ENCODE data around the gene SAMD7. TPM values are rescaled to one million over a fixed set of nuclear protein-coding genes. Genes with fewer than 3 reads are reported as not detected.

SAMD7 gene
- total RNA-seq, 4 donors from 2014 or later, result not detected

- TF ChIP-seq, protein P1, sequence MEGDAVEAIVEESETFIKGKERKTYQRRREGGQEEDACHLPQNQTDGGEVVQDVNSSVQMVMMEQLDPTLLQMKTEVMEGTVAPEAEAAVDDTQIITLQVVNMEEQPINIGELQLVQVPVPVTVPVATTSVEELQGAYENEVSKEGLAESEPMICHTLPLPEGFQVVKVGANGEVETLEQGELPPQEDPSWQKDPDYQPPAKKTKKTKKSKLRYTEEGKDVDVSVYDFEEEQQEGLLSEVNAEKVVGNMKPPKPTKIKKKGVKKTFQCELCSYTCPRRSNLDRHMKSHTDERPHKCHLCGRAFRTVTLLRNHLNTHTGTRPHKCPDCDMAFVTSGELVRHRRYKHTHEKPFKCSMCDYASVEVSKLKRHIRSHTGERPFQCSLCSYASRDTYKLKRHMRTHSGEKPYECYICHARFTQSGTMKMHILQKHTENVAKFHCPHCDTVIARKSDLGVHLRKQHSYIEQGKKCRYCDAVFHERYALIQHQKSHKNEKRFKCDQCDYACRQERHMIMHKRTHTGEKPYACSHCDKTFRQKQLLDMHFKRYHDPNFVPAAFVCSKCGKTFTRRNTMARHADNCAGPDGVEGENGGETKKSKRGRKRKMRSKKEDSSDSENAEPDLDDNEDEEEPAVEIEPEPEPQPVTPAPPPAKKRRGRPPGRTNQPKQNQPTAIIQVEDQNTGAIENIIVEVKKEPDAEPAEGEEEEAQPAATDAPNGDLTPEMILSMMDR (IDR thresholded peaks at IDR 0.05; ENCODE audit: low read depth), result no peak
These were observed 41.7 kb upstream of the SAMD7 start, which contains the start of gene LRRC31 for GRCh38 chr3:169869484-169870220. LRRC31 (minus strand) TSS chr3:169869935; CDS start chr3:169869807, 128 bp downstream.

DNA sequence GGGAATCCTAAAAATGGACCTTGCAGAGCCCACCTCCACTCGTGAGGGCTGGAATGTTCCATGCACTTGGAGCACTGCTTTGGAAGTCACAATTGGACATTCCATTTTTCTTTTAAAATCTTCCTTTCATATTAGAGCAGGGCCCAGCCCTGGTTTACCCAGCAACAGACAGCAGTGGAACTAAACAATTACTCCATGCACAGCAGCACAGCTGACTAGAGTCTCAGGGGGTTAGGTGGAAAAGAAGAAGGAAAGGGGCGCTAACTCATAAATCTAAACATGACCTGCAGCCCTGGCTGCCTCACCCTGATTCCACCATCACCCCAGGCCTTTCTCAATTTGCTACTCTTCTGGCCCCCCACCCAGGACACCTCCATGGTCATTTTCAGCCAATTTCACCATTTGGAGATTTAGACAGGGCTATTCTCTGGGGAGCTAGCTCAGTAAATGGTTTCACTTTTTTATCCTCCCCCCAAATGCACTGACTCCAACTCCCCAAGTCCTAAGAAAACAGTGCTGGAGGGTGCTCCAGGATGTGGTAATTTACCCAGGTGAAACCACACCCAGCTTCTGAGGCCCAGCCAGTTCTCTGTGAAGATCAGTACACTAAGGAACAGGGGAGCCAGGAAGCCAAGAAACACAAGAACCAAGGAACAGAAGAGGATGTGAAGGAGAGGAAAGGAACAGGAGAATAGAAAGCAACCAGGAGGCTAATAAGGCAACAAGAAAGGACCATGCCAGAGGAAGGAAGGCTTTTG, 40.1 kb upstream of the SAMD7 start:
- TF ChIP-seq, protein P1 (IDR thresholded peaks at IDR 0.05; ENCODE audit: low read depth), result no peak

DNA sequence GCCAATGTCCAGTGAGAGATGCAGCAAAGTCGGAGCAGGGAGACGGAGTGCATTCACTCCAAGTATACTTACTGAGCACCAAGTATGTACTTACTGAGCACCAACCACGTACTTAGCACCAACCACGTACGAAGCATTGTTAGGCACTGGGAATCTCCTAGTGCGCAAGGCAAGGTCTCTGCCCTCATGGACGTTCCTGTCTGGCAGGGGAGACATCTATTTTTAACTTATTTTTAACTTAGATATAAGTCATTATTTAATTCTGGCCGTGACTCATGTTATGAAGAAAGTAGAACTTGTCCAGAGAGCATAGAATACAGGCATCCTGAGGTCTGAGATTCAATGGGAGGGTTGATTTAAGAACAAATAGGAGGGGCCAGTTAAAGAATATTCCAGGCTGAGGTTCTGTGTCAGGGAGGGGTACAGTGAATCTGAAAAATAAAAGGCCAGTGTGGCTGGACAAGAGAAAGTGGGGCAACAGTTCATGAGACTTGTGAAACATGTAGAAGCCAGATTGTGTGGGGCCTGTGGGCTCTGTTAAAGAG, 32.3 kb upstream of the SAMD7 start:
- TF ChIP-seq, protein P1 (IDR thresholded peaks at IDR 0.05; ENCODE audit: low read depth), result no peak

GRCh38 chr3:169879845-169880575, 31.4 kb upstream of the SAMD7 start:
- TF ChIP-seq, protein P1 (IDR thresholded peaks at IDR 0.05; ENCODE audit: low read depth), result no peak

DNA sequence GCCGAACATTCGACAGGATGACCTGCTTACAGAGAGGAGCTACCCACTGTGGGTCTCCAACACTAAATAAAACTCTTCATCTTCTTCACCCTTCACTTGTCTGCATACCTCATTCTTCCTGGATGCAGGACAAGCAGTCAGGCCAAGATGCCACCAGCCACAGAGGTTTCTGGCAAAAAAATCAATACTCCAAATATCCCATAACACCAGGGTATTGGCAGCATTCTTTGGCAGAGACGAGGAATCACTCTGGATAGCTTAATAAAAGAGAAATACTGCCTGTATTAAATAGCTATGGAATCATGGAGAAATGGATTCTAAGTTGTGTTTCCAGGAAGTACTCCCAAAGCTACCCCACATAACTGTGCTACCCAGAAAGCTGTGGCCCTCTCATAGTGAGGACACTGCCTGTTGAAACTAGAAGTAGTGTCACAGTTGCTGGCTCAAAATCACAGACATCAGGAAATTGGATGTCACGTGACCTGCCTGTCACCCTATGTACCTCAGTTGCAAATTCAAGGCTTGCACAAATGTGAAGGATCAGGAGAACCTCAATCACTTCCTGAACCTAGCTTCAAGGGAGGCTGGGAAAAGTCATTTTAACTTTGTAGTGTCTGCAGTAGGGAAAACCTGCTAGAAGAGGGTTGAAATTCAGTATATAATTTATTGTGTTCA, 30.7 kb upstream of the SAMD7 start:
- TF ChIP-seq, protein P1 (IDR thresholded peaks at IDR 0.05; ENCODE audit: low read depth), result no peak

DNA sequence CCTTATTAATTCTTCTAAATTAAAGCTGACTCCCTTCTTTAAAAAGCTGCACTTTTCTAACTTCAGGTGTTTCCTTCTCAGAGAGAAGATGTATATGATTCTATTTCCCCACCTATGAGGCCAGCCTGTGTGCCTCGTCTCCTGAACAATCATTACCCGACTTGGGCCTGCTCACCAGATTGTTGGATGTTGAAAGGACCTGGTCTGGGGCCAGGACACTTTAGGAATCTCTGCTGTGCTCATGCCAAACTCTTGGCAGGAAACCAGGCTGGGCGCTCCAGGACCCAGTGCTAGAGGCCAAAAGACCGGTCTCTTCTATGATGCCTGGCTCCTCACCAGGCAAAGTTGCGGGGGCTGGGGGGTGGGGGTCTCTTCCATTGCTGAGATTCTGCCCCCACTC, 24.7 kb upstream of the SAMD7 start:
- TF ChIP-seq, protein P1 (IDR thresholded peaks at IDR 0.05; ENCODE audit: low read depth), result no peak

All from subcutaneous adipose tissue (tissue), 4 donors.